NCI-H1417 treated with DMSO at 0.1 percent for 48 hours (cell line): ENCODE results near the gene OSMR.

Experiments used
- DNase-seq: peaks from one replicate; lab custom pipeline; 2025; lab: John Stamatoyannopoulos, UW

The OSMR gene

GRCh38 chr5:38871790-38872551, 26.2 kb downstream of the OSMR start:
- DNase-seq = no peak

DNA sequence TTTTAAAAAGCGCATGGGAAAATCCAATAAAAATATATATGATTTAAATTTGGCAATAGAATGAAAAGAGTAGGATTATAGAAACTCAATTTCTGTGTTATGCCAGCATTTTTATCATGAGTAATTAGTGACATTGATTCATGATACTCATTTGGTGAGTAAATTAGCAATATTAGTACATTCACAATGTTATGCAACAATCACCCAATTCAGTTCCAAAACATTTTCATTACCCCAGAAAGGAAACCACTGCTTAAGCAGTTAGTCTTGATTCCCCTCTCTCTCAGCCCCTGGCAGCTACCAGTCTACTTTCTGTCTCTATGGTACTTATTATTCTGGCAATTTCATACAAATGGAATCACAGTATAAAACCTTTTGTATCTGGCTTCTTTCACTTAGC, 27.0 kb downstream of the OSMR start:
- DNase-seq = no peak

GRCh38 chr5:38874948-38875456, 29.2 kb downstream of the OSMR start:
- no peak for DNase-seq

DNA sequence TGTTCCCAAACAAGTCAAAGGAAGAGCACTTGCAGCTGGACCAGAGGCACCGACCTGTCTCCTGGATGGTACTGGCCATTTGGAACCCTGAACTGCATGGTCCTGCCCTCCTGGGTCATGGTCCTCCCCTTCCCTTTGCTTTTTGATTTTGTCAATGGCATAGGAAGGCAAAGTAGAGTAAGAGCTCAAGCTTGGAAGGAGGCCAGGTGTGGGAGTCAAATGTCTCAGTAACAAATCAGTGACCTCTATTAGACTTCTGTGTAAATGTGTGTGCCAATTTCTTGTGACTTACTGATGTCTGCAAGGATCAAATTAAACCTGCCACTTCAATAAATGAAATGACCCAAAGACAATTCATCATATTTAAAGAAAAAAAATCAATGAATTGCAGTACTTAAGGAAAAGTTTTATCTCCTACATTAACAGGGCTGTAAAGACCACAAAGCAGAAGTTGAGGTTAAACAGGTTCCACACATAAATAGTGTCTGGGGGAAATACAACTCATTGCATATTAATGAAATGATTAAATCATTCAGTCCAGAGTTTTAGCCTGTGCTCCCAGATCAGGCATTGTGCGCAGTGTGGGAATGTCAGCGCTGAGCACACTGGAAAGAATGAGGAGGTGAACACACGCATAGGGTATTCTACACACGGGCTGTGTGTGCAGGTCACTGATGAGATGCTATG, 32.7 kb downstream of the OSMR start:
- DNase-seq = no peak

DNA sequence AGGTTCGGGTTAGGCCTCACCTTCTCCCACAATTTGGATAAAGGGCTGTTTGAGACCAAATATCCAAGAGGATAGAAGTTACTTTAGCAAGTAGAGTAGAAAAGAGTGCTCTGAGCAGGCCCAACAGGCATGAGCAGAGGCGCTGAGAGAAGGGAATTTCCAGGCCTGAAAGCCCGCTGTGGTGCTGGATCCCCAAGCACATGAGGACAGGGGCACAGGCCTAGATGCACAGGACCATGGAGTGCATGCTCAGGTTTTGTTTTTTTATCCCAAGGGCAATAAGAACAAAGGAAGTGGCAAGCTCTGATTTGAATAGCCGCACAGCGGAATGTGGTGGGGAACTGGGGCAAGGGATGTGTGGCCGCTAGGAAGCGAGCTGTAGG, 33.3 kb downstream of the OSMR start:
- no peak for DNase-seq

- DNase-seq = no peak
Observed at GRCh38 chr5:38883842-38884241, 38.0 kb downstream of the OSMR start.

GRCh38 chr5:38885208-38885607, 39.4 kb downstream of the OSMR start:
- no peak for DNase-seq

DNA sequence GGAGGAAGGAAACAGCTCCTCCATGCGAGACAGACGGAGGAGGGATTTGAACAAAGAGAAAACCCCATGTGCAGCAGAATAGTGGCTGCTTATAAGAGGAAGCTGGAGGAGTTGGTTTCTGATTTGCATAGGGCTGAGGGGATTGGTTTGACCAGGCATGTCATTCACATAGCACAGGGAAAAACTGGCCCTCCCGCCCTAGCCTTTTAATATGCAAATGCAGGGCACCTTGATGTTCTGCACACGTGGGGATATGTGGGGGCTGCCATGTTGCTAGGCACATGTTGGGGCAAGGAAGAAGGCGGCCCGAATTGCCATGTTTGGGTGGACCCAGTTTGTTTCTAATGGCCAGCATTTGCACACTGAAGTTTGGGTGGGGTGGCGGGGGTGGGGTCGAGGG, 42.2 kb downstream of the OSMR start:
- no peak for DNase-seq

GRCh38 chr5:38889424-38889823, 43.6 kb downstream of the OSMR start:
- DNase-seq = no peak

DNA sequence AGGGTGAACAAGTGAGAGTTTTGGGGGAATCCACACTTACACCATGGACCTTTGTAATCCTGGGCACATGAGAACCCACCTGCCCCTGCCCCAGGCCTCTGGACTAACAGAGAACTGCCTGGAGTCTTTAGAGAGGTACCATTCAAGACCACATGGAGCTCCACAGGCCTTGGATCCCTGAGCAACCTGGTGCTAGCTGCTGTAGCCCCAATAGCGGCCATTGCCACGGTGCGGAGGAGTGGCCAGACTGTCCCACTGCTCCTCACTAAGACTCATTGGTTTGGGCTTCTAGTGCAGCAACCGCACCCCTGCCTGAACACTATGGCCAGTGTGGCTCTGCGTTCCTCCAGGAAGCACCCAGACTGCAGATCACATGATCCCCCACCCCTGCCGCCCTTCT, 45.8 kb downstream of the OSMR start:
- no peak for DNase-seq

GRCh38 chr5:38892363-38892762, 46.6 kb downstream of the OSMR start:
- DNase-seq = no peak

DNA sequence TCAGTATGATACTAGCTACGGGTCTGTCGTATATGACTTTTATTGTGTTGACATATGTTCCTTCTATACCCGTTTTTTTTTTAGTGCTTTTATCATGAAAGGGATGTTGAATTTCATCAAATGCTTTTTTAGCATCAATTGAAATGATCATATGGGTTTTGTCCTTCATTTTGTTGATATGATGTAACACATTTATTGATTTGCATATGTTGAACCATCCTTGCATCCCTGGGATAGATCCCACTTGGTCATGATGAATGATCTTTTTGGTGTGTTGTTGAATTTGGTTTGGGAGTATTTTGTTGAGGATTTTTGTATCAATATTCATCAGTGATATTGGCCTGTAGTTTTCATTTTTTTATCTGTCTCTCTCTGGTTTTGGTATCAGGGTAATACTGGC, 50.9 kb downstream of the OSMR start:
- no peak for DNase-seq

- DNase-seq = no peak
Observed at GRCh38 chr5:38899936-38900335, 54.1 kb downstream of the OSMR start.

DNA sequence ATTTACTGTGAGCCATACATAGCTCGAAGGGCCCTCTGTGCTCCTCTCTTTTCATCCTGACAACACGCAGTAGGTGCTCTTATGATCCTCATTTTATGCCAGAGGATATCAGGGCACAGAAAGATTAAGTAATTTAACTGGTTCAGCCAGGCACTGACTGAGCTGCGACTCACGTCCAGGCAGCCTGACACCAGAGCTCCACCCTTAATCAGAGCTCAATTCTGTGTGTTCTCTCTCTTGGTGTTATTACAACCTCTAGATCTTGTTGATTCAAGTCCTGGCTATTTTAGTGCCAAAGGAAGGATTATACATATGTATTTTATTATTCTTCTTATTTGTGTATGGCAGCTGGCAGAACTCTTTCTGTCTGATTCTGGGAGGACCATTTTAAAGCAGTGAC, 59.7 kb downstream of the OSMR start:
- DNase-seq = no peak

DNA sequence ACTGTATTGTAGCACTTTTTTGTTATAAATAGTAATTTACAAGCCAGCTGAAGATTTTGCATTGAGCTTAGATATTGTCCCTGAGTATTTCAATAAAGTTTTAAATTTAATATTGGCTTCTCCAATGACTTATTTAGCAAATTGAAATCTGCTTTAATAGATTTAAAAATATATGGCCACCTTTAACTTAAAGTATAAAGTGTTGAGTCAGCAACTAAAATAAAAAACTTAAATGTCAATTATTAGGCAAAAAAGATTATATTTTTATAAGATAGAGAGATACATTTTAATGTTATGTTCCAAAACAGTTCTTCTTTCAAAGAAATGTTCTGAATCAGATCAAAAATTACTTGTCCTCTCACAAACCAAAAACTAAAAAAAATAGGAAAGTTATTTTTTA, 60.7 kb downstream of the OSMR start:
- DNase-seq = no peak

- DNase-seq = no peak
Observed at GRCh38 chr5:38911933-38912332, 66.1 kb downstream of the OSMR start.

DNA sequence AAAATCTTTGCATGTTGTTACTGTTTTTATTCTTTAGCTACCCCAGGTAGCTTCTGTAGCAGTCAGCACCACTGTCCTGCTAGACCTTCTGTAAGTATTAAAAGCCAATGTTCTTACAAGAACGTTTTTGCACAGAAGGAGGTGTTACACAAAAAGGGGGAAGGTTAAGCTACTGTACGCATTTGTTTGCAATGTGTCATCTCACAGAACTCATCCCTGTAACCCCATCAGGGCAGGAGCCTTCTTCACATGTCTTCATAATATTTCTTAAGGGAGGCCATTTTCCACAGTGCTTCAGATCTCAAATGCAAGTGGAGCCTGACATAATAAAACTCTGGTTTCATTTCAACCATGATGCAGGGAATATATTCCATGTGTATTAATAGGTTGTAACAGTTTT, 67.9 kb downstream of the OSMR start:
- DNase-seq = no peak

GRCh38 chr5:38916802-38917201, 71.0 kb downstream of the OSMR start:
- DNase-seq = no peak

DNA sequence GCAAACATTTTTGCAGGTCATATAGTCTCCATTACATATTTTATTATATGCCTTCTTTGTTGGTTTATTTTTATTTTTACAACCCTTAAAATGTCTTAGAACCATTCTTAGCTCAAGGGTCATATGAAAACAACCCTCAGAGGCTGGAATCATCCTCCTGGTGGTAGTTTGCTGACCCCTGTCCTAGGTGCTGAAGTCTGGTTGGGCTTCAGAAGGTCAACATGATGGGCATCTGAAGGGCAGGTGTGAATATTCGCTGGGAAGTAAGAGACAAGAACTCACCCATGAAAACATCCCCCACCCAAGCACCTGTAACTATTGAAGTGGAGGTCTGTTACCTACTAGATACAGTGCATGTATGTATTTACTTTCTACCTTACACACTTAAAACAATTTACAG, 75.4 kb downstream of the OSMR start:
- no peak for DNase-seq

DNA sequence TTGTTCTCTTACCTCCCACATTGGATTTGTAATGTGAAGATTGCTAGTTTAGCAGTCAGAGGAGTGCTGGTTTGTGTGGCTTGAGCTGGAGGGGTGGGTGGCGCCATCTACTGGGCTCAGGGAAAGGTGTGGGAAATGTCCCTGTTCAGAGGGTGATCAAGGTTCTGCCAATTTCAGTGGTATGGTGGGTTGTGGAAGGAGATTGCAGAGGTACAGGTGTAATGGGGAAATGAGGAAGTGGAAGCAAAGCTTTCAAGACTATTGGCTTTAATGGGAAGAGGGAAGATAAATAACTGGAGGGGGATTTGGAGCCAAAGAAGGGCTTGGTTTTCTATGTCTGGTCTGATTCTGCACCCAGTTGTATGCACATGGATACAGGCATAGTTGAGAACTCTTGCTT, 76.4 kb downstream of the OSMR start:
- DNase-seq = peak; percentile 3

DNA sequence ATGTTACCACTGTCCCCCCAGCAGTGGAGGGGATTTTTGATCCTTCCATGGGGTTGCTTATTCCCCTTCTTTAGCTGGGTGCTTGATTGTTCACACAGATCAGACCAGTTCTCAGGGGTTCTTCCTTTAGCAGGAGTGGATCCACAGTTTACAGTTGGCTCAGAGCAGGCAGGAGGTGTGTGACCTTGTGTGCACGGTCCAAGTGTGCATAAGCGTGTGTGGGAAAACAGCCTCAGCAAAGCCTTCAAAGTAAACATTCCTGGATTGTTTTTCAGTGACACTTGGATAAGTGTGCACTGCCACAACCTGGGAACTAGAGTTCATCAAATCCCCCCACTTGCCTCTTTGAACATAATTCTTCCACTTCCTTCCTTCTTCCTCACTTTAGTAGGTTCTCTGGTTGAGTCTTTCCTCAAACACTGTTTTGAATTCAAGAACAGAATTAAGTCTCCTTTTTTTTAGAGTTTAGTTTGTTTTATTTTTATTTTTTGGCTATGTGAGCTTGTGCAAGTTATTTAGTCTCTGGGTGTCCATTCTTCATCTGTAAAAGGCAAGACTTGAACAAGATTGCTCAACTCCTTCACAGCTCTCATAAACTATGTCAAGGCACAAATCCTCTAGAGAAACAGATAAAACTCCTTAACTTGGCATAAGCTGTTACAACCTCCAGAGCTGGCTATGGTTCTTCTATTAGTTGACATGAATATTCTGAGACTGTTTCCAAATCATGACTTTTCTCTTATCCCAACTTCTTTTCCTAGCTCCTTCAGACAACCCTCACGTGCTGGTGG, 78.0 kb downstream of the OSMR start:
- no peak for DNase-seq

DNA sequence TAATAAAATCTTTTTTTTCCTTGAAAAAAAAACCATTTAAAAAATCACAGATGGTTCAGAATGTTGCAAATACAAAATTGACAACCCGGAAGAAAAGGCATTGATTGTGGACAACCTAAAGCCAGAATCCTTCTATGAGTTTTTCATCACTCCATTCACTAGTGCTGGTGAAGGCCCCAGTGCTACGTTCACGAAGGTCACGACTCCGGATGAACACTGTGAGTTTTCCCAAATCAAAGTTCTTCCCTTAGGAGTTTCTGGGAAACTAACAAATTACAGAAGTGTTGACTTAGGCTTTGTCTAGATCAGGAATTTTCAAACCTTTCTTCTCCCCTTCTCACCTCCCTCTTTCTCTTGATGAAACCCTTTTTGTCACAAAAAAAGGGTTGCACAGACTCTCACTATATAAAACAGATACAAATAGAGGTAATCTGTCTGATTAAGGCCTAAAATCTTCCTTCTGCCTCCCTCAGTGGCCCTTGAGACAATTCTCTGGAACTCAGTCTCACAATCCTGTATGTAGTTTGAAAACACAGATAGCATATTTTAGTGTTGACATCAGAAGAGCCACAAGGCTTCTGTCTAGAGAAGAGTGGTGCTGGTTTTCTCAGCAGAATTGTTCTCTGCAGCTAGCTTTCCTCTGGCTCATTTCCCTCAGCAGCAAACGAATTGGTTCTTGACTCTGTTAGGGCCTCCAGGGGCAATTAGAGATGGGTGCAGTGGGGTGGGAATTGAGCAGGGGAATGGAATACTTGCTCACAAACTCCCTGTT, 79.5 kb downstream of the OSMR start:
- DNase-seq = no peak
